Liver (tissue), 9 donors: Measurements from ENCODE around the gene PSENEN. TPM values are rescaled to one million over a fixed set of nuclear protein-coding genes. Genes with fewer than 3 reads are reported as not detected.

Source experiments
- DNase-seq: peaks from one replicate; pipeline ENCODE4 v3.0.0-alpha.2; 2017; ENCODE audit warnings: low spot score
- H3K27ac ChIP-seq, 2 donors: one replicate each; pipeline ENCODE4 v1.7.0; 2013; ENCODE audit warnings: inconsistent platforms in 2 of 2, low read length in 2 of 2, control low read depth in 1 of 2, low read depth in 1 of 2, mild to moderate bottlenecking in 1 of 2
- H3K27me3 ChIP-seq, 4 donors: one replicate each; pipeline versions ENCODE4 v1.6.1 to v1.7.0; 2013; ENCODE audit warnings: low read length in 3 of 4, inconsistent platforms in 1 of 4, mild to moderate bottlenecking in 1 of 4, moderate library complexity in 1 of 4; ENCODE audit not compliant: control insufficient read depth in 4 of 4, insufficient read depth in 4 of 4
- H3K36me3 ChIP-seq, 4 donors: one replicate each; pipeline versions ENCODE4 v1.6.1 to v1.7.0; 2013; ENCODE audit warnings: low read length in 3 of 4, mild to moderate bottlenecking in 3 of 4, low read depth in 1 of 4, moderate library complexity in 1 of 4; ENCODE audit not compliant: control insufficient read depth in 4 of 4, insufficient read depth in 3 of 4
- H3K4me1 ChIP-seq, 4 donors: one replicate each; pipeline versions ENCODE4 v1.6.1 to v1.7.0; 2013; ENCODE audit warnings: low read length in 3 of 4, mild to moderate bottlenecking in 3 of 4, moderate library complexity in 1 of 4; ENCODE audit not compliant: control insufficient read depth in 4 of 4, insufficient read depth in 4 of 4
- H3K4me3 ChIP-seq, 3 donors: one replicate each; pipeline versions ENCODE4 v1.6.1 to v1.7.0; 2013; ENCODE audit warnings: low read length in 3 of 3, control low read depth in 1 of 3, low read depth in 1 of 3, mild to moderate bottlenecking in 1 of 3
- H3K9ac ChIP-seq, 2 donors: one replicate each; pipeline ENCODE4 v1.7.0; 2013; ENCODE audit warnings: low read length in 2 of 2, mild to moderate bottlenecking in 2 of 2, moderate library complexity in 2 of 2, control low read depth in 1 of 2, low read depth in 1 of 2
- H3K9me3 ChIP-seq, 4 donors: one replicate each; pipeline versions ENCODE4 v1.6.1 to v1.7.0; 2013; ENCODE audit warnings: low read length in 3 of 4; ENCODE audit not compliant: control insufficient read depth in 4 of 4
- ATF3 ChIP-seq: IDR thresholded peaks from 2 replicates; pipeline ENCODE4 v1.6.1; 2016; ENCODE audit warnings: antibody characterized with exemption
- FOXA1 ChIP-seq: IDR thresholded peaks from 2 replicates; pipeline ENCODE4 v1.6.1; 2016; ENCODE audit warnings: antibody characterized with exemption
- FOXA2 ChIP-seq: IDR thresholded peaks from 2 replicates; pipeline ENCODE4 v1.6.1; 2016; ENCODE audit warnings: antibody characterized with exemption
- GABPA ChIP-seq, 2 donors: IDR thresholded peaks in 1 of 2; conservative IDR thresholded peaks in 1 of 2; 2 replicates each; pipeline ENCODE4 v1.6.1; 2016; ENCODE audit warnings: antibody characterized with exemption in 2 of 2, mild to moderate bottlenecking in 1 of 2, moderate library complexity in 1 of 2
- HNF4A ChIP-seq, 2 donors: conservative IDR thresholded peaks; 2 replicates each; pipeline ENCODE4 v1.6.1; 2016; ENCODE audit warnings: antibody characterized with exemption in 2 of 2, mild to moderate bottlenecking in 2 of 2
- MAX ChIP-seq: IDR thresholded peaks from 2 replicates; pipeline ENCODE4 v1.6.1; 2016; ENCODE audit warnings: antibody characterized with exemption
- RAD21 ChIP-seq, 2 donors: IDR thresholded peaks; 2 replicates each; pipeline ENCODE4 v1.6.1; 2016; ENCODE audit warnings: antibody characterized with exemption in 2 of 2, mild to moderate bottlenecking in 2 of 2
- RXRA ChIP-seq, 2 donors: IDR thresholded peaks; 2 replicates each; pipeline ENCODE4 v1.6.1; 2017 to 2018; ENCODE audit warnings: antibody characterized with exemption in 2 of 2, mild to moderate bottlenecking in 1 of 2
- SP1 ChIP-seq: IDR thresholded peaks from 2 replicates; pipeline ENCODE4 v1.6.1; 2018; ENCODE audit warnings: antibody characterized with exemption, mild to moderate bottlenecking
- TAF1 ChIP-seq: conservative IDR thresholded peaks from 2 replicates; pipeline ENCODE4 v1.6.1; 2016; ENCODE audit warnings: antibody characterized with exemption, mild to moderate bottlenecking
- YY1 ChIP-seq: IDR thresholded peaks from 2 replicates; pipeline ENCODE4 v1.6.1; 2016; ENCODE audit warnings: antibody characterized with exemption, mild to moderate bottlenecking
- ZBTB33 ChIP-seq: IDR thresholded peaks from 2 replicates; pipeline ENCODE4 v1.6.1; 2016; ENCODE audit warnings: antibody characterized with exemption
- WGBS: extraction: QIAGEN DNeasy Blood & Tissue Kit; methylation state at CpG from one replicate; pipeline ENCODE4 v1.1.7; 2013; 5-methylcytosine and 5-hydroxymethylcytosine counted together
- polyA plus RNA-seq, 2 donors: library from polyadenylated mRNA; stranded (reverse) in 1 of 2; unstranded in 1 of 2; fragments of 200-250 nt in 1 of 2; fragments of >200 nt in 1 of 2; fragmentation: Nextera tagmentation in 1 of 2; extraction: Ambion mirVana in 1 of 2; gene quantifications; one replicate each; pipeline versions ENCODE4 v1.2.1 to v1.2.3, GENCODE V29; 2013 to 2015
- total RNA-seq, 2 donors: library from RNA; depleted of rRNA; stranded (reverse); fragments of >200 nt; gene quantifications; one replicate each; pipeline ENCODE4 v1.2.3, GENCODE V29; 2014
- TF ChIP-seq, protein P1 (sequence below): IDR thresholded peaks from 2 replicates; pipeline ENCODE4 v1.6.1; 2016; ENCODE audit warnings: antibody characterized with exemption, mild to moderate bottlenecking
- donor health status: healthy.
- donor health status: healthy.
- donor health status: healthy.
- donor health status: healthy.
- donor health status: healthy.

PSENEN gene
- total and polyA plus RNA-seq, 4 donors: 7.4 to 58.1 (median 20.7) TPM

DNA sequence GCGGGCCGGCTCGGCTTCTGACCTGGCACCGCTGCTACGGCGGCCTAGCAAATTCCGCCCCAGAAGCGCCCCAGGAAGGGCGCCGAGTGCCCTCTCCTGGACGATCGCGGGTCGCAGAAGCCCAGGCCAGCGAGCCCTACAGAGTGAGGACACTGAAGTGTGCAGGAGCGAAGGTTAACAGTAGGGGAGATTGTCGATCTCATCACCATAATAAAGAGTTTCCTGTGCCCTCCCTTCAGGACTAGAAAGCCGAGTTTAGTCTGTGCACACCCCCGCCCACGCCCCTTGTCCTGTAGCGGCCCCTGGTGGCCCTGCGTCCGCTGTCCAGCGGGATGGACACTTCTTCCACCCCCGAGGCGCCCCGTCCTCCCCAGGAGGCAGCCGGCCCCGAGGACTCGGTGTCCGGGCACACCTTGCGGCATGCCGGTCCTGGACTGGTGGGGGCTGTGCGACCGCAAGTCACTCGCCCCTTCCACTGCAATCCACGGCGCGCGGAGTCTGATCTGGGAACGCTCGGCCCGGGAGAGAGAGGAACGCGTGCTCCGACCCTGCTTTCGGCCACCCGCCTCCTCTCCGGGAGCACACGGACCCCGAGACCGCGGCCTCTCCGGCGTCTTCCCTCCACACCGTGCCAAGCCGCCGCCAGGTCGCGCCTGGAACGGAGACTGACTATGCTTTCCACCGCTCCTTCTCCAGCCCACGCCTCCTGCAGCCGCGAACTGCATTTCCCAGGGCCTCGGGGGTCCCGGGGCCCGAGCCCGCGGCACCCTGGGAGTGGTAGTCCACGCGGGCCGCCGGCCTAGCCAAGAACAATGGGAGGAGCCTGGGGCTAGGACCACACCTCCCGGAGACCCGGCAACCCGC lies 28.4 kb upstream of the PSENEN start (continued):
- TF ChIP-seq SP1 (peak; percentile 52), FOXA1 (no peak), MAX (peak; percentile 49), YY1 (peak; percentile 53), HNF4A (conservative IDR thresholded peaks at IDR 0.05) (no peak)
- TF ChIP-seq, protein P1, sequence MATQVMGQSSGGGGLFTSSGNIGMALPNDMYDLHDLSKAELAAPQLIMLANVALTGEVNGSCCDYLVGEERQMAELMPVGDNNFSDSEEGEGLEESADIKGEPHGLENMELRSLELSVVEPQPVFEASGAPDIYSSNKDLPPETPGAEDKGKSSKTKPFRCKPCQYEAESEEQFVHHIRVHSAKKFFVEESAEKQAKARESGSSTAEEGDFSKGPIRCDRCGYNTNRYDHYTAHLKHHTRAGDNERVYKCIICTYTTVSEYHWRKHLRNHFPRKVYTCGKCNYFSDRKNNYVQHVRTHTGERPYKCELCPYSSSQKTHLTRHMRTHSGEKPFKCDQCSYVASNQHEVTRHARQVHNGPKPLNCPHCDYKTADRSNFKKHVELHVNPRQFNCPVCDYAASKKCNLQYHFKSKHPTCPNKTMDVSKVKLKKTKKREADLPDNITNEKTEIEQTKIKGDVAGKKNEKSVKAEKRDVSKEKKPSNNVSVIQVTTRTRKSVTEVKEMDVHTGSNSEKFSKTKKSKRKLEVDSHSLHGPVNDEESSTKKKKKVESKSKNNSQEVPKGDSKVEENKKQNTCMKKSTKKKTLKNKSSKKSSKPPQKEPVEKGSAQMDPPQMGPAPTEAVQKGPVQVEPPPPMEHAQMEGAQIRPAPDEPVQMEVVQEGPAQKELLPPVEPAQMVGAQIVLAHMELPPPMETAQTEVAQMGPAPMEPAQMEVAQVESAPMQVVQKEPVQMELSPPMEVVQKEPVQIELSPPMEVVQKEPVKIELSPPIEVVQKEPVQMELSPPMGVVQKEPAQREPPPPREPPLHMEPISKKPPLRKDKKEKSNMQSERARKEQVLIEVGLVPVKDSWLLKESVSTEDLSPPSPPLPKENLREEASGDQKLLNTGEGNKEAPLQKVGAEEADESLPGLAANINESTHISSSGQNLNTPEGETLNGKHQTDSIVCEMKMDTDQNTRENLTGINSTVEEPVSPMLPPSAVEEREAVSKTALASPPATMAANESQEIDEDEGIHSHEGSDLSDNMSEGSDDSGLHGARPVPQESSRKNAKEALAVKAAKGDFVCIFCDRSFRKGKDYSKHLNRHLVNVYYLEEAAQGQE: peak; percentile 79

GRCh38 chr19:35717665-35718344 lies 27.6 kb upstream of the PSENEN start, which contains the start of gene KMT2B:
TSS of gene KMT2B (plus strand) at chr19:35718003. CDS start at chr19:35718019, 16 bp downstream.
- peak within 1 kb of the TSS; percentile 75 to 86 for H3K27ac ChIP-seq
- H3K36me3 ChIP-seq: peaks cover 11 to 19% (median 14%) of the 10 kb centered on the region in 4 donors
- TF ChIP-seq FOXA1 (no peak), GABPA (IDR thresholded peaks at IDR 0.05 in 1 of 2, conservative IDR thresholded peaks at IDR 0.05 in 1 of 2) (peak in 1 of 2 donors; percentile 81), RAD21 (IDR thresholded peaks at IDR 0.05) (no peak)
- 1% methylated on average over 109 of the region's 109 CpGs for WGBS
- peaks cover 12 to 34% (median 25%) of the 10 kb centered on the region in 4 donors for H3K4me1 ChIP-seq
- no peaks in the 10 kb centered on the region for H3K27me3 ChIP-seq
- peak within 1 kb of the TSS; percentile 32 to 80 for H3K9ac ChIP-seq
- H3K4me3 ChIP-seq: peak within 1 kb of the TSS; percentile 90 to 98 (median 91)
- no peaks in the 10 kb centered on the region for H3K9me3 ChIP-seq
- DNase-seq: peak; percentile 90

DNA sequence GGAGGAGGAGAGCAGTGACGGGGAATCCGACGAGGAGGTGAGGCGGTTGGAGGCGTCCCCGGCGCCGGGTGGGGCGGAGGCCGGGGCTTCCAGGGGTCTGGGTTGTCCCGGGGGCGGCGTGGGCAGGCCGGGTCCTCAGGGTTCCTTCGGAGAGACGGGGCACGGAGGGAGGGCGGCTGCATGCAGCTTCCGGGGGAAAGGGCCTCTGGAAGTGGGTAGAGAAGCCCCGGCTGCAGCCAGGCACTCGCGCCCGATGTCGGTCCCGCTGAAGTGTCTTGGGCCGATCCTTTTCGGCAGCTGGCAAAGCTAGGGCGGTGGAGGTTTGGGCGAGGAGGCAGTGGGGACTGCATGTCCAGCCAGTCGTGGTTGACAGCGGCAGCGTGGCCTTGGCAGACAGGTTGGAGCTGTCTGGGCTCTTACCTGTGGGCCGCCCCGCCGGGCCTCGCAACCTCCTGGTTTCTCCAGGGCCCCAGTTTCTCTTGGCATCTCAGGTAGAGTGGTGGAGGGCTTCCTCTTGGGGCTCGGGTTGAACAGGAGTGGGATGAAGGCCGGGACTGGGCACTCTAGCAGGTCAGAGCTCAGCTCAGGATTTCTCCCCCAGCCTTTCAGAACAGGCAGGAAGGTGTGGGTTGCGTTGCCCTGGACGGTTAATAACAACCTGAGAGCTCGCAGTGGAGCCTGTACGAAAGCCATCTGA lies 27.0 kb upstream of the PSENEN start:
- Histone ChIP-seq H3K9me3 (no peaks in the 10 kb centered on the region), H3K27me3 (no peaks in the 10 kb centered on the region), H3K4me3 (peak overlapping the region; percentile 90 to 98 (median 91)), H3K4me1 (peaks cover 12 to 34% (median 25%) of the 10 kb centered on the region in 4 donors), H3K27ac (peak overlapping the region; percentile 66 to 68), H3K36me3 (peaks cover 17 to 26% (median 20%) of the 10 kb centered on the region in 4 donors), H3K9ac (peak overlapping the region; percentile 32 to 80)
- WGBS: under 1% methylated on average over 42 of the region's 42 CpGs
- DNase-seq: peak; percentile 57
- TF ChIP-seq FOXA2: no peak
- TF ChIP-seq TAF1: no peak
- TF ChIP-seq, protein P1: no peak
- no peak for TF ChIP-seq ATF3
- no peak for TF ChIP-seq FOXA1
- no peak for TF ChIP-seq RAD21 (IDR thresholded peaks at IDR 0.05)
- no peak for TF ChIP-seq ZBTB33
- TF ChIP-seq HNF4A (conservative IDR thresholded peaks at IDR 0.05): no peak
- no peak for TF ChIP-seq MAX
- TF ChIP-seq RXRA (IDR thresholded peaks at IDR 0.05): no peak
- TF ChIP-seq YY1: no peak
